ENCODE data around the gene RBP3.

- no peak for TF ChIP-seq POLR2A (IDR thresholded peaks at IDR 0.05)
- TF ChIP-seq CTCF (IDR thresholded peaks at IDR 0.05): no peak
These were observed 31.3 kb downstream of the RBP3 start for GRCh38 chr10:47379445-47379785.

Measured in ovary (tissue), 3 donors.